ENCODE results near the gene PKD1L1. TPM values are rescaled to one million over a fixed set of nuclear protein-coding genes. Genes with fewer than 3 reads are reported as not detected.
"Not testable (repeated sequence)": the region's sequence is repeated elsewhere in the genome, so short reads cannot be mapped to it uniquely, and the experiment has no call there.

PKD1L1 gene
- total RNA-seq, 1 experiment from 2014 or later: 0.17 TPM

- no peak overlapping the region for H3T11ph ChIP-seq (ENCODE audit: low read length)
- no peak overlapping the region for H3K18ac ChIP-seq (ENCODE audit: insufficient read length, low read depth, low read length)
- no peak for DNase-seq
- H3K23me2 ChIP-seq (ENCODE audit: insufficient read length, low read depth, low read length, poor library complexity, severe bottlenecking): no peaks in the 10 kb centered on the region
- no peak overlapping the region for H3K27ac ChIP-seq (ENCODE audit: insufficient read length, low read depth, low read length)
- no peak overlapping the region for H2BK15ac ChIP-seq (ENCODE audit: low read depth, low read length)
- Mint-ChIP-seq H3K9me3 (no peaks in the 10 kb centered on the region), H3K4me3 (no peak overlapping the region), H3K4me1 (peaks cover 21 to 38% of the 10 kb centered on the region in 2 experiments), H3K27ac (no peak overlapping the region), H3K36me3 (ENCODE audit: insufficient read depth in 1 of 3, low read depth in 3 of 3) (no peaks in the 10 kb centered on the region), H3K27me3 (ENCODE audit: low read depth) (no peaks in the 10 kb centered on the region; the same call in 1 of the 2 replicates)
- no peak overlapping the region for H2AK5ac ChIP-seq (ENCODE audit: insufficient read length, low read length)
- no peaks in the 10 kb centered on the region for H3K27me3 ChIP-seq (ENCODE audit: insufficient read depth, low read length)
- no peaks in the 10 kb centered on the region for H4K20me1 ChIP-seq (ENCODE audit: control insufficient read depth, insufficient read depth, insufficient read length)
- no peak overlapping the region for H2BK5ac ChIP-seq (ENCODE audit: insufficient read length, low read length)
- H3K4ac ChIP-seq (ENCODE audit: low read depth, low read length): no peak overlapping the region
- no peaks in the 10 kb centered on the region for H3K9me3 ChIP-seq (ENCODE audit: control insufficient read depth, low read depth, low read length)
- no peak overlapping the region for H2BK20ac ChIP-seq (ENCODE audit: low read depth, low read length, poor library complexity, severe bottlenecking)
- no peak overlapping the region for H2BK12ac ChIP-seq (ENCODE audit: insufficient read length, low read depth, low read length)
- no CpG with 5 or more reads among the region's 8 CpGs for WGBS (ENCODE audit: extremely low coverage, insufficient read length, low lambda C conversion rate)
- no peak overlapping the region for H2BK120ac ChIP-seq (ENCODE audit: low read depth, low read length, poor library complexity, severe bottlenecking)
- H3K56ac ChIP-seq (ENCODE audit: insufficient read length, low read depth, low read length): no peak overlapping the region
- no peak overlapping the region for H3K4me2 ChIP-seq (ENCODE audit: insufficient read depth, insufficient read length, low read length)
- no peaks in the 10 kb centered on the region for H3K79me1 ChIP-seq (ENCODE audit: insufficient read depth, low read depth, low read length, poor library complexity, severe bottlenecking)
- TF ChIP-seq CTCF (conservative IDR thresholded peaks at IDR 0.05): no peak
- H3K23ac ChIP-seq (ENCODE audit: insufficient read length, low read depth, low read length): no peak overlapping the region
- H3K4me1 ChIP-seq (ENCODE audit: insufficient read depth, low read length): peaks cover 8% of the 10 kb centered on the region; the same call in 1 of the 2 replicates
- no peak overlapping the region for H4K8ac ChIP-seq (replicated peaks; ENCODE audit: insufficient read length, low read depth, low read length)
- H4K5ac ChIP-seq (ENCODE audit: insufficient read length, low read depth, low read length): no peak overlapping the region
- no peak overlapping the region for H4K91ac ChIP-seq (ENCODE audit: insufficient read length, low read depth, low read length)
- no peak overlapping the region for H3K9ac ChIP-seq (ENCODE audit: extremely low read depth, insufficient read length, low read length)
- no peak overlapping the region; the same call in 1 of the 2 replicates for H3K14ac ChIP-seq (ENCODE audit: insufficient read depth, low read length)
- no peaks in the 10 kb centered on the region for H3K79me2 ChIP-seq (ENCODE audit: insufficient read depth, low read length)
- H2AFZ ChIP-seq (ENCODE audit: low read length): no peak overlapping the region
These were observed 4.4 kb downstream of the PKD1L1 start for GRCh38 chr7:47943676-47944474.

GRCh38 chr7:47942651-47943050 lies 5.6 kb downstream of the PKD1L1 start:
- H3K9me3 ChIP-seq (ENCODE audit: control insufficient read depth, low read depth, low read length); H4K8ac ChIP-seq (replicated peaks; ENCODE audit: insufficient read length, low read depth, low read length); H2AK5ac ChIP-seq (ENCODE audit: insufficient read length, low read length); H3K4me3 Mint-ChIP-seq; H2BK120ac ChIP-seq (ENCODE audit: low read depth, low read length, poor library complexity, severe bottlenecking); H3K14ac ChIP-seq (ENCODE audit: insufficient read depth, low read length); H3K4me2 ChIP-seq (ENCODE audit: insufficient read depth, insufficient read length, low read length); DNase-seq; H3K79me1 ChIP-seq (ENCODE audit: insufficient read depth, low read depth, low read length, poor library complexity, severe bottlenecking); H3K36me3 Mint-ChIP-seq (ENCODE audit: insufficient read depth in 1 of 3, low read depth in 3 of 3); H2BK20ac ChIP-seq (ENCODE audit: low read depth, low read length, poor library complexity, severe bottlenecking); H2BK12ac ChIP-seq (ENCODE audit: insufficient read length, low read depth, low read length); H3K9ac ChIP-seq (ENCODE audit: extremely low read depth, insufficient read length, low read length); H4K5ac ChIP-seq (ENCODE audit: insufficient read length, low read depth, low read length); H3K27me3 Mint-ChIP-seq (ENCODE audit: low read depth); H3K9me3 Mint-ChIP-seq; H3K23ac ChIP-seq (ENCODE audit: insufficient read length, low read depth, low read length); H4K20me1 ChIP-seq (ENCODE audit: control insufficient read depth, insufficient read depth, insufficient read length); H3K18ac ChIP-seq (ENCODE audit: insufficient read length, low read depth, low read length); H3K4me1 ChIP-seq (ENCODE audit: insufficient read depth, low read length); H2AFZ ChIP-seq (ENCODE audit: low read length); H3K27ac ChIP-seq (ENCODE audit: insufficient read length, low read depth, low read length); H3K27ac Mint-ChIP-seq; H2BK15ac ChIP-seq (ENCODE audit: low read depth, low read length); H3K56ac ChIP-seq (ENCODE audit: insufficient read length, low read depth, low read length); H3K23me2 ChIP-seq (ENCODE audit: insufficient read length, low read depth, low read length, poor library complexity, severe bottlenecking); H3K27me3 ChIP-seq (ENCODE audit: insufficient read depth, low read length); H4K91ac ChIP-seq (ENCODE audit: insufficient read length, low read depth, low read length); H3K4ac ChIP-seq (ENCODE audit: low read depth, low read length); H2BK5ac ChIP-seq (ENCODE audit: insufficient read length, low read length); H3T11ph ChIP-seq (ENCODE audit: low read length); H3K79me2 ChIP-seq (ENCODE audit: insufficient read depth, low read length): not testable (repeated sequence)
- peaks cover 24 to 39% of the 10 kb centered on the region in 2 experiments for H3K4me1 Mint-ChIP-seq
- WGBS (ENCODE audit: extremely low coverage, insufficient read length, low lambda C conversion rate): no CpG with 5 or more reads among the region's 10 CpGs
